ENCODE data around the gene CCDC134. TPM values are rescaled to one million over a fixed set of nuclear protein-coding genes. Genes with fewer than 3 reads are reported as not detected.

The CCDC134 gene
- total and polyA plus RNA-seq, 2 experiments from 2014 or later: 4.1 to 7.2 TPM

GRCh38 chr22:41822317-41823057 is 22.0 kb downstream of the CCDC134 start:
- Histone ChIP-seq H3K4me3 (no peak overlapping the region), H3K27ac (no peak overlapping the region), H3K9me2 (replicated peaks; ENCODE audit: insufficient read depth) (no peaks in the 10 kb centered on the region), H4K20me1 (ENCODE audit: insufficient read depth, poor library complexity, severe bottlenecking) (no peaks in the 10 kb centered on the region), H3K27me3 (no peaks in the 10 kb centered on the region), H3K79me2 (no peaks in the 10 kb centered on the region), H3K4me1 (ENCODE audit: insufficient read depth) (peaks cover 23% of the 10 kb centered on the region), H2AFZ (no peak overlapping the region), H3K4me2 (no peak overlapping the region), H3K9me3 (ENCODE audit: low read depth) (no peaks in the 10 kb centered on the region), H3K36me3 (replicated peaks; ENCODE audit: insufficient read depth, low read depth) (no peaks in the 10 kb centered on the region)
- DNase-seq (ENCODE audit: low spot score): peak; percentile 71
- 92% methylated on average over 3 of the region's 3 CpGs for WGBS (ENCODE audit: low lambda C conversion rate, missing lambda C conversion rate)
- TF ChIP-seq CTCF (IDR thresholded peaks at IDR 0.05; ENCODE audit: poor library complexity) (peak; percentile 58), EZH2phosphoT487 (IDR thresholded peaks at IDR 0.05; ENCODE audit: low read depth, severe bottlenecking, unreplicated experiment) (no peak)

- no peaks in the 10 kb centered on the region for H3K9me2 ChIP-seq (replicated peaks; ENCODE audit: insufficient read depth)
- H3K4me2 ChIP-seq: no peak overlapping the region
- no peaks in the 10 kb centered on the region for H3K36me3 ChIP-seq (replicated peaks; ENCODE audit: insufficient read depth, low read depth)
- H3K27me3 ChIP-seq: no peaks in the 10 kb centered on the region
- H4K20me1 ChIP-seq (ENCODE audit: insufficient read depth, poor library complexity, severe bottlenecking): no peaks in the 10 kb centered on the region
- H2AFZ ChIP-seq: no peak overlapping the region
- no peak for DNase-seq (ENCODE audit: low spot score)
- H3K27ac ChIP-seq: no peak overlapping the region
- peaks cover 25% of the 10 kb centered on the region for H3K4me1 ChIP-seq (ENCODE audit: insufficient read depth)
- no peaks in the 10 kb centered on the region for H3K79me2 ChIP-seq
- 92% methylated on average over 6 of the region's 6 CpGs for WGBS (ENCODE audit: low lambda C conversion rate, missing lambda C conversion rate)
- no peak for TF ChIP-seq EZH2phosphoT487 (IDR thresholded peaks at IDR 0.05; ENCODE audit: low read depth, severe bottlenecking, unreplicated experiment)
- TF ChIP-seq CTCF (IDR thresholded peaks at IDR 0.05; ENCODE audit: poor library complexity): no peak
- TF ChIP-seq EZH2 (IDR thresholded peaks at IDR 0.05; ENCODE audit: borderline replicate concordance): no peak
- H3K4me3 ChIP-seq: no peak overlapping the region
- H3K9me3 ChIP-seq (ENCODE audit: low read depth): no peaks in the 10 kb centered on the region
Observed at GRCh38 chr22:41823797-41824196, 23.3 kb downstream of the CCDC134 start.

- Histone ChIP-seq H3K4me2 (no peak overlapping the region), H3K27me3 (no peaks in the 10 kb centered on the region), H3K4me3 (no peak overlapping the region), H3K79me2 (no peaks in the 10 kb centered on the region), H2AFZ (no peak overlapping the region), H3K27ac (peak overlapping the region; percentile 61), H3K9me2 (replicated peaks; ENCODE audit: insufficient read depth) (no peaks in the 10 kb centered on the region), H3K36me3 (replicated peaks; ENCODE audit: insufficient read depth, low read depth) (no peaks in the 10 kb centered on the region), H4K20me1 (ENCODE audit: insufficient read depth, poor library complexity, severe bottlenecking) (no peaks in the 10 kb centered on the region), H3K4me1 (ENCODE audit: insufficient read depth) (peaks cover 25% of the 10 kb centered on the region), H3K9me3 (ENCODE audit: low read depth) (no peaks in the 10 kb centered on the region)
- 70% methylated on average over 7 of the region's 7 CpGs for WGBS (ENCODE audit: low lambda C conversion rate, missing lambda C conversion rate)
- no peak for DNase-seq (ENCODE audit: low spot score)
- no peak for TF ChIP-seq CTCF (IDR thresholded peaks at IDR 0.05; ENCODE audit: poor library complexity)
- TF ChIP-seq EZH2phosphoT487 (IDR thresholded peaks at IDR 0.05; ENCODE audit: low read depth, severe bottlenecking, unreplicated experiment): no peak
- TF ChIP-seq EZH2 (IDR thresholded peaks at IDR 0.05; ENCODE audit: borderline replicate concordance): no peak
Observed at GRCh38 chr22:41825376-41825775, 24.9 kb downstream of the CCDC134 start.

All from hepatocyte (in vitro differentiated cells).